GM19452 (cell line): ENCODE measurements around the gene ZNF837.
"Not testable (repeated sequence)": the region's sequence is repeated elsewhere in the genome, so short reads cannot be mapped to it uniquely, and the experiment has no call there.

Source experiments
- ATAC-seq: cut with Tn5 transposase; IDR thresholded peaks from one replicate; pipeline ENCODE4 v1.9.1; 2021; ENCODE audit not compliant: unreplicated experiment

Gene ZNF837

DNA sequence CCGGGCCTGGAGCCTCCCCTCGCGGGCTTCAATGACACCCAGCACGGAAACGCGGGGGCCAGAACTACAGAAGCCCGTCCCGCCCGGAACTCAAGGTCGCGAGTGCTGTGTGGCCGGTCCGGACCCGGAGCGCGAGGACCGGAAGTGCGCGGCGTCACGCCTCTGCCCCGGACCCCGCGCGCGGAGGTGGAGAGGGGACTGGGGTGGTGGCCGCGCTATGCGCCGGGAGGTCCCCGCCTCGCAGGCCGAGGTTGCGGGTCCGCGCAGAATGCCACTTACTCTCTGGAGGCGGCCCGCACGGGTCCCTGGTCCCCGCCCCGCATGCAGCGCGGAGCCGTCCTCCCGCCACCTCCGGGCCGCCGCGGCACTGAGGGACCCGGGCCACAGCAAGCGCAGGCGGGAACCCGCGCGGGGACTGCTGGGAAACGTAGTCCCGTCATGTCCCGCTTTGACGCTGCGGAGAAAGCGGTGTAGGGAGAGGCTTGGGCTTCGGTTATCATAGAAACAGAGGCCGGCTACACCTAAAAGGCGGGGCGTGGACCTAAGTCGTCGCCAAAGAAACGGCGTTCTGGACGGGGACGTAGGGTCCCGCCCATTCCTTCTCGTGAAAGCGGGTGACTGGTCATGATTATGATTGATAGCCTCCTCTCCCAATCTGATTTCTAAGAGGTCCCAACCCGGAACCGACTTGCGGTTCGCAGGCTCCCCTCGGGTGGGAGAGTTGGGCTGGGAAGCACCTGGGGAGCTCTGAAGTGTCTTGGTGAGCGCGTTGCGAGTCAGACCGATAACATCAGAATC is at the start of gene ZNF837:
Gene ZNF837, minus strand, starts transcription at position 369 of the 798 bp plus-strand sequence. CDS start 11,698 bp downstream, outside the sequence.
- peak; percentile 80 for ATAC-seq

- ATAC-seq: no peak
Measured at GRCh38 chr19:58429745-58430144, 48.9 kb upstream of the ZNF837 start.

GRCh38 chr19:58428617-58429016 is 47.8 kb upstream of the ZNF837 start:
- no peak for ATAC-seq

GRCh38 chr19:58417071-58417470 is 36.2 kb upstream of the ZNF837 start:
- no peak for ATAC-seq

- ATAC-seq: no peak
Measured at GRCh38 chr19:58416604-58417003, 35.8 kb upstream of the ZNF837 start.

- no peak for ATAC-seq
Measured at GRCh38 chr19:58409010-58409790, 28.4 kb upstream of the ZNF837 start.

DNA sequence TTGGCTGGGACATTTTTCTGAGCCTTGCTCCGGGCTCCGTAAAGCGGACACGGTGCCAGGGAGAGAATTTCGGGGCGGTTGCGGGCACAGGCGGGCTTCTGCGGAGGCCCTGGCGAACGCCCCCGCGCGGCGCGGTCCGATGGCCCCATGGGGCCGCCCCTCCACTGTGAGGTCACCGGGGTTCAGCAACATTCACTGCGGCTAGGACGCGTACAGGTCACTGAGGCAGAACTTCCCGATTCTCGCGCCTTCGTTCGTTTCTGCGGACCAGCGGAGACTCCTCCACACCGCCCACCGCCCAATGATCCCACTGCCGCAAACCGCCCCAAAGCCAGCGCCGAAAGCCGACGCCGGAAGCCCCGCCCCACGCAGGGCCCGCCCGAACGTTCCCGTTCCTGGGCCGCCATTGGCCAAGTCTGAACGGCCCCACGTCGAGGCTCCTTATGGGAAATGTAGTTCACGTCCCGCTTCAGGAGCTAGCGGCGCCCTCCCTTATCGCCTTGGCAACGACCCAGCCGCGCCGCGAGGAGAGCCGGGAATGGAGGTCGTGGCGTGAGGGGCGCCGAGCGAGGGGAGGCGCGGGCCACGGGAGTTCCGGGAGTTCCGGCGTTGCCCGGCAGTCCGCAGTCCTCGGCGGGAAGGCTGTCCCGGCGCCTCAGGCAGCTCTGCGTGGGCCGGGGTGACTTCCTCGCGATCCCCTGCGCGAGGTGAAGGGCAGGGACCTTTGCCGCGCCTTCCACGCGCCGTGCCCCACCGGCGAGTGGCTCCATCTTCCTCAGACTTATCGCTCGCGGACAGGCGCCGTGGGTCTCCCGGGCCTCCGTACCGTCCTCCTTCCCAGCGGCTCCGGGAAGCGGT is 27.6 kb upstream of the ZNF837 start, which contains the start of gene ZNF584:
Gene ZNF584, plus strand, starts transcription at position 498 of the 858 bp plus-strand sequence. CDS start 499 bp downstream, outside the sequence.
- peak; percentile 93 for ATAC-seq

GRCh38 chr19:58407658-58408151 is 26.9 kb upstream of the ZNF837 start:
- no peak for ATAC-seq

- ATAC-seq: no peak
Measured at GRCh38 chr19:58406818-58407657, 26.2 kb upstream of the ZNF837 start.

DNA sequence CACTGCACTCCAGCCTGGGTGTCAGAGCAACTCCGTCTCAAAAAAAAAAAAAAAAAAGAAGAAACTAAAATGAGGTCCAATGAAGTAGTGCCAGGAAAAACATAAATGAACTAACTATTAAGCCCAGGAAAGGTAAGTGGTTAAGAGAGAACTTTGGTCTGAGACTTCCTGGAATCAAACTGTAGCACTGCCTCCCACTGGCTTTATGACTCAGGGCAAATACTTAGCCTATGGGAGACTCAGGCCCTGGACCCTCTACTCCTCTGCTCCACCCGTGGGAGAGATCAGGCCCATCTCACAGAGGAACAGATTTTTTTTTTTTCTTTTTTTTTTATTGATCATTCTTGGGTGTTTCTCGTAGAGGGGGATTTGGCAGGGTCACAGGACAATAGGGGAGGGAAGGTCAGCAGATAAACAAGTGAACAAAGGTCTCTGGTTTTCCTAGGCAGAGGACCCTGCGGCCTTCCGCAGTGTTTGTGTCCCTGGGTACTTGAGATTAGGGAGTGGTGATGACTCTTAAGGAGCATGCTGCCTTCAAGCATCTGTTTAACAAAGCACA is 23.2 kb upstream of the ZNF837 start:
- not testable (repeated sequence) for ATAC-seq

GRCh38 chr19:58401840-58402421 is 21.1 kb upstream of the ZNF837 start:
- ATAC-seq: no peak

DNA sequence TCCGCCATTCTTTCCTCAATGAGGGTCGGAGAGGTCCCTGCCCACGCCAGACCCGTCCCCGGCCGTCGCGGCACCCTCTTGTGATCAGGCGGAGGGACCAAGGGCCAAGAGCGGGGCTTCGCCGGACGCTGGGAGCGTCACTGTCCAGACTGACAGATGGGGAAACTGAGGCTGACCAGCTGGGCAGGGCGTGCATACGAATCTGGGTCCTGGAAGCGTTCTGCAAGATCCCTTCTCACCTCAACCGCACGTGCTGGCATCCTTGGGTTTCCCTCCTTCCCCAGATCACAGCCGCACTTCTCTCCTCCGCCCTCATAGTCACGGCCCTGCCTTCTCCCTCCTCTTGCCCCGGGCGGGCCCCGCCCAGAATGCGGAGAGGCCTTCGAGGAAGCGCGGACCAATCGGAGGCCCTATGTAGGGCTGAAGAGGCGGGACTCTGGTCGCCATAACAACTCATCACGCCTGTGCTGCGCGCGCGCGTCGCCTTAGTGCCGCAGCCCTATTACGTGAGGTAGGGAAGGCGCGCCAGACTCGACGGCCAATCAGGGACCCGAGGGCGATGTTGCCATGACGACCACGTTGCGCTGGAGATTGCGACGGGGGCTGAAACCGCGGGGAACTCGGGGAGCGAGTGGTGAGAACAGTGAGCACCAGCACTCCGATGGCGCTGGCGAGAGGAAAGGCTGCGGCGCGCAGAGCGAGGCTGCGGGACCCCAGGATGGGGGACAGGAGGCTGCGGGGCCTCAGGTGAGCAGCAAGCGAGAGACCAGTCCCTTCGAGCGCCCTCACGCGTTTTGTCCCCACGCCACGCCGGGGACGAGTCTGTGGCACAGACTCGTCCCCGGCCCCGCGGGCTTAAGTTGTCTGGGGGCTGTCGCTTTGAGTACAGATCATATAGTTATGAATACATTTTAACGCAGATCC is 20.3 kb upstream of the ZNF837 start:
- ATAC-seq: peak; percentile 99

DNA sequence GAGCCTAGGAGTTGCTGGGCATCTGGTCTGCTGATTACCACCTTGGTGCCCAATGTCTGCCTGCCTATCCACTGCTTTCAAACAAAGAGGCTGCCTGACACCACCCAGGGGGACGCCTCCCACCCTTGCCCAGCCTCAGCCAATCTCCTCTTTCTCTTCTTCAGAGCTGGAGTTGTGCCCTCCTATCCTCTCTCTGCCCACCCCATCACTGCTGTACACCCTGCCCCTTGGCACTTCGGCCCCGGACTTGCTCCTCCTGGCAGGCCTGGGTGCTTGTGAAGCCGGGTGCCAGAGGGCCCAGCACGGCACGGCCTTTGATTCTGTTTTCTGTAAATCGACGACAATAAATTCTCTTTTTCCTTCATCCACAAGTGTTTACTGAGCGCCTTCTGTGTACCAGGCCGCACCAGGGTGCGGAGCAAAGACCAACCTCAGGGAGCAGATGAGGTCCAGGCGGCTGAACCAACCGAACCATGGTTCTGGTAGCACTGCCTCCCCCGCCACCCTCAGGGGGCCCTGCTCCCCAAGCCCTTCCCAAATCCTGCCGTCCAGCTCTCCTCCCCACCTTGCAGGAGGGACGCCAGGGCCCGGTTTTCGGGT is 19.6 kb upstream of the ZNF837 start:
- no peak for ATAC-seq

DNA sequence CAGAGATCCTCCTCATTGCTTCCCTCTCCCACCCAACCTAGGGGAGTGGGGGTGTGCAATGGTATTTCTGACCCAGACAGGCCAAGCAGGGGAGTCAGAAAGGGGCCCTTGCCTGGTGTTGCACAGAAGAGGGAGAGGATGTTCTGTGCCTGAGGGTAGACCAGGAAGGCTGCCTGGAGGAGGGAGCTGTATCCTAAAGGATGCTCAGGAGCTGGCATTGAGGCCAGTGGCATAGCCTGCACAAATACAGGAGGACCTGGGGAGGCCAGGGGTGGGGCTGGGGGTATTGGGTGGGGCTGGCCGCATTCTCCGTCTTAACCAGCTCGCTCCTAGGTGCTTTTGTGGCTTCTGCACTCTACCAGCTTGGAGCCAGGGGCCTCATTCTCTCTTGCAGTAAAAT is 19.1 kb upstream of the ZNF837 start:
- no peak for ATAC-seq

DNA sequence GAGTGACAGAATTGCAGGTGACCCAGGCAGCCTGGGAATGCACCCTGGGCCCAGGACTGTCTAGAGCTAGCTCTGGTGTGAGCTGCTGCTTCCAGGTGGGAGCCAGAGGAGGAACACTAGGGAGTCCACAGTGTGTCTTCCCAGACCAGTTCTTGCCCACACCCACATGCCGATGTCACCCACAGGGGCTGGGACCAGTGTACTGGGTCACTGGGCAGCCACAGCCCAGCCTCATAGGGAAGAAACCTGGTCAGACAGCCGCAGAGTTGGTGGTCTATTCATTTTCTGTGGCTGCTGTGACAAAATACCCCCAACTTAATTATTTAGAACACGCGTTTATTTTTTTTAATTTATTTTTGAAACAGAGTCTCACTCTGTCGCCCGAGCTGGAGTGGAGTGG is 17.7 kb upstream of the ZNF837 start:
- ATAC-seq: no peak

- no peak for ATAC-seq
Measured at GRCh38 chr19:58398087-58398486, 17.3 kb upstream of the ZNF837 start.

DNA sequence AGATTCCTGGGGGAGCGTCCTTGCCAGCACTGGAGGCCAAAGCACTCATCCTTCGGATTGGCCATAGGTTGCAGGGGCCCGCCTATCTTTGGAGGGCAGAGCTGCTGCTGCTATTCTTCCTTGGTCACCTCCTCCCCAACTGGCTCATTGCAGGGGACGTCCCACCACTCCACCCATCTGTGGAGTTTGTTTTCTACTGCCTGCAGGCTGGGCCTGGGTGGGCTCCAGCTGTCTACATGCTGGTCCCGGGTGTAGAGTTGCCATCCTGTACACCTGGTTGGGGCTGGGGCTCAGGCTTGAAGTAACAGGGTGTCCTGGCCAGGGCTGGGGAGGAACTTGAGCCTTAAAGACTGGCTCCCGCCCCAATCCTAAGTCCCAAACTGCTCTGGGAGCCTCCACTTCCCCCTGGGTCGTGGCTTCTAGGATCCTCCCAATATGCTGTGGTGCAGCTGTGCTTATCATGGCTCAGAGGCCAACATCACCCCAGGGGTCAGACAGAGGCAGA is 16.8 kb upstream of the ZNF837 start:
- ATAC-seq: no peak
